Hepatocyte (in vitro differentiated cells): Measurements from ENCODE around the gene FNDC3B. TPM values are rescaled to one million over a fixed set of nuclear protein-coding genes. Genes with fewer than 3 reads are reported as not detected.

Experiments used
- DNase-seq: peaks from one replicate; pipeline ENCODE4 v3.0.0-alpha.2; 2016; ENCODE audit warnings: low spot score
- H2AFZ ChIP-seq: fragments of 200-600 bp; sonication (generic); 2 replicates; pipeline ENCODE4 v1.6.0; 2016; ENCODE audit warnings: antibody characterized with exemption, mild to moderate bottlenecking
- H3K27ac ChIP-seq: fragments of 200-600 bp; sonication (generic); 2 replicates; pipeline ENCODE4 v1.5.1; 2016; ENCODE audit warnings: mild to moderate bottlenecking
- H3K27me3 ChIP-seq: fragments of 200-600 bp; sonication (generic); 2 replicates; pipeline ENCODE4 v1.6.1; 2016
- H3K36me3 ChIP-seq: fragments of 200-600 bp; sonication (generic); replicated peaks from 2 replicates; pipeline ENCODE4 v1.5.1; 2016; ENCODE audit warnings: low read depth; ENCODE audit not compliant: insufficient read depth
- H3K4me1 ChIP-seq: fragments of 200-600 bp; sonication (generic); 2 replicates; pipeline ENCODE4 v1.5.1; 2016; ENCODE audit warnings: mild to moderate bottlenecking, moderate library complexity; ENCODE audit not compliant: insufficient read depth
- H3K4me2 ChIP-seq: fragments of 200-600 bp; sonication (generic); 2 replicates; pipeline ENCODE4 v1.6.0; 2016
- H3K4me3 ChIP-seq: fragments of 200-600 bp; sonication (generic); 2 replicates; pipeline ENCODE4 v1.5.1; 2016; ENCODE audit warnings: mild to moderate bottlenecking
- H3K79me2 ChIP-seq: fragments of 200-600 bp; sonication (generic); 2 replicates; pipeline ENCODE4 v1.6.0; 2017; ENCODE audit warnings: mild to moderate bottlenecking
- H3K9me2 ChIP-seq: fragments of 200-600 bp; sonication (generic); replicated peaks from 2 replicates; pipeline ENCODE4 v1.6.0; 2017; ENCODE audit warnings: mild to moderate bottlenecking; ENCODE audit not compliant: insufficient read depth
- H3K9me3 ChIP-seq: fragments of 200-600 bp; sonication (generic); 2 replicates; pipeline ENCODE4 v1.5.1; 2016; ENCODE audit warnings: low read depth, mild to moderate bottlenecking
- H4K20me1 ChIP-seq: fragments of 200-600 bp; sonication (generic); 2 replicates; pipeline ENCODE4 v1.6.0; 2016; ENCODE audit warnings: mild to moderate bottlenecking; ENCODE audit not compliant: insufficient read depth, poor library complexity, severe bottlenecking
- CTCF ChIP-seq: fragments of 200-600 bp; sonication (generic); IDR thresholded peaks from 2 replicates; pipeline ENCODE4 v1.5.1; 2016; ENCODE audit warnings: antibody characterized with exemption, mild to moderate bottlenecking; ENCODE audit not compliant: poor library complexity
- EZH2 ChIP-seq: fragments of 200-600 bp; sonication (generic); IDR thresholded peaks from 2 replicates; pipeline ENCODE4 v1.6.1; 2016; ENCODE audit warnings: antibody characterized with exemption, mild to moderate bottlenecking, borderline replicate concordance
- EZH2phosphoT487 ChIP-seq: fragments of 200-600 bp; sonication (generic); IDR thresholded peaks from one replicate; pipeline ENCODE4 v1.6.1; 2018; ENCODE audit warnings: antibody characterized with exemption, mild to moderate bottlenecking, low read depth, moderate library complexity; ENCODE audit not compliant: unreplicated experiment, severe bottlenecking
- WGBS: methylation state at CpG from one replicate; pipeline ENCODE4 v1.1.6; 2016; ENCODE audit warnings: low lambda C conversion rate; ENCODE audit errors: missing lambda C conversion rate; 5-methylcytosine and 5-hydroxymethylcytosine counted together
- polyA plus RNA-seq: library from polyadenylated mRNA; unstranded; fragments of >200 nt; fragmentation: Nextera tagmentation; extraction: Ambion mirVana; gene quantifications from 2 replicates; pipeline ENCODE4 v1.2.1, GENCODE V29; 2016
- total RNA-seq: library from RNA; depleted of rRNA; stranded (reverse); fragments of >200 nt; gene quantifications from 2 replicates; pipeline ENCODE4 v1.2.3, GENCODE V29; 2014

The FNDC3B gene
- total and polyA plus RNA-seq, 2 experiments from 2014 or later, result 61.2 to 113 TPM

- TF ChIP-seq EZH2phosphoT487, result no peak
- TF ChIP-seq EZH2, result no peak
- TF ChIP-seq CTCF, result no peak
- H3K36me3 ChIP-seq, result no peaks in the 10 kb centered on the region
- H3K4me2 ChIP-seq, result no peak overlapping the region
- H4K20me1 ChIP-seq, result peaks cover 49% of the 10 kb centered on the region
- H3K79me2 ChIP-seq, result peaks cover 97% of the 10 kb centered on the region
- WGBS, result 63% methylated on average over 2 of the region's 2 CpGs
- no peak for DNase-seq
- H3K4me3 ChIP-seq, result no peak overlapping the region
- peak overlapping the region; percentile 31 for H3K27ac ChIP-seq
- no peaks in the 10 kb centered on the region for H3K27me3 ChIP-seq
- peaks cover 41% of the 10 kb centered on the region for H3K4me1 ChIP-seq
- no peaks in the 10 kb centered on the region for H3K9me2 ChIP-seq
- H2AFZ ChIP-seq, result no peak overlapping the region
- H3K9me3 ChIP-seq, result no peaks in the 10 kb centered on the region
Measured at GRCh38 chr3:172104471-172105072, 65.2 kb downstream of the FNDC3B start.

- no peak overlapping the region for H3K27ac ChIP-seq
- peaks cover 41% of the 10 kb centered on the region for H3K4me1 ChIP-seq
- TF ChIP-seq EZH2phosphoT487 (no peak), EZH2 (no peak), CTCF (no peak)
- no peaks in the 10 kb centered on the region for H3K27me3 ChIP-seq
- WGBS, result 96% methylated on average over 4 of the region's 4 CpGs
- H2AFZ ChIP-seq, result no peak overlapping the region
- H3K79me2 ChIP-seq, result peaks cover 96% of the 10 kb centered on the region
- no peak overlapping the region for H3K4me3 ChIP-seq
- DNase-seq, result no peak
- H3K9me2 ChIP-seq, result no peaks in the 10 kb centered on the region
- H4K20me1 ChIP-seq, result peaks cover 62% of the 10 kb centered on the region
- no peak overlapping the region for H3K4me2 ChIP-seq
- no peaks in the 10 kb centered on the region for H3K9me3 ChIP-seq
- H3K36me3 ChIP-seq, result no peaks in the 10 kb centered on the region
Measured at GRCh38 chr3:172106037-172106954, 66.9 kb downstream of the FNDC3B start.

GRCh38 chr3:172106989-172107388 lies 67.6 kb downstream of the FNDC3B start:
- Histone ChIP-seq H3K79me2 (peaks cover 96% of the 10 kb centered on the region), H4K20me1 (peaks cover 61% of the 10 kb centered on the region), H3K36me3 (no peaks in the 10 kb centered on the region), H3K27me3 (no peaks in the 10 kb centered on the region), H3K9me3 (no peaks in the 10 kb centered on the region), H3K4me2 (no peak overlapping the region), H3K4me3 (no peak overlapping the region), H3K4me1 (peaks cover 41% of the 10 kb centered on the region), H2AFZ (no peak overlapping the region), H3K27ac (no peak overlapping the region), H3K9me2 (no peaks in the 10 kb centered on the region)
- no peak for DNase-seq
- WGBS, result 83% methylated on average over 7 of the region's 7 CpGs
- no peak for TF ChIP-seq CTCF
- TF ChIP-seq EZH2phosphoT487, result no peak
- no peak for TF ChIP-seq EZH2
